Left renal pelvis (tissue), 4 donors: ENCODE measurements around the gene GRM2. TPM values are rescaled to one million over a fixed set of nuclear protein-coding genes. Genes with fewer than 3 reads are reported as not detected.
"Not testable (repeated sequence)": the region's sequence is repeated elsewhere in the genome, so short reads cannot be mapped to it uniquely, and the experiment has no call there.

ENCODE experiments used
- DNase-seq, 4 donors: peaks; one replicate each; pipeline ENCODE4 v3.0.0-alpha.2; 2013; ENCODE audit warnings: low read depth in 4 of 4, low spot score in 3 of 4
- polyA plus RNA-seq, 4 donors: library from polyadenylated mRNA; unstranded; fragments of 120-200 nt; gene quantifications; one replicate each; pipeline ENCODE4 v1.2.1, GENCODE V29; 2013; ENCODE audit not compliant: insufficient read length in 4 of 4

Gene GRM2
- polyA plus RNA-seq, 4 donors, result 0.27 to 0.81 (median 0.50) TPM

- DNase-seq, result no peak
These were observed 12.7 kb downstream of the GRM2 start for GRCh38 chr3:51719410-51720025.

- no peak for DNase-seq
These were observed 13.6 kb downstream of the GRM2 start for GRCh38 chr3:51720292-51721061.

GRCh38 chr3:51721062-51721745 is 14.3 kb downstream of the GRM2 start:
- no peak for DNase-seq

GRCh38 chr3:51722362-51722761 is 15.5 kb downstream of the GRM2 start:
- no peak for DNase-seq

GRCh38 chr3:51727500-51727899 is 20.6 kb downstream of the GRM2 start:
- DNase-seq, result no peak

- no peak for DNase-seq
These were observed 22.3 kb downstream of the GRM2 start for GRCh38 chr3:51729042-51729633.

- DNase-seq, result no peak
These were observed 27.1 kb downstream of the GRM2 start for GRCh38 chr3:51733859-51734571.

- DNase-seq, result no peak
These were observed 27.7 kb downstream of the GRM2 start for GRCh38 chr3:51734572-51734907.

GRCh38 chr3:51735039-51735438 is 28.2 kb downstream of the GRM2 start:
- no peak for DNase-seq

- DNase-seq, result no peak
These were observed 29.1 kb downstream of the GRM2 start for GRCh38 chr3:51735950-51736349.

- no peak for DNase-seq
These were observed 32.2 kb downstream of the GRM2 start for GRCh38 chr3:51739110-51739509.

GRCh38 chr3:51742320-51742719 is 35.5 kb downstream of the GRM2 start:
- DNase-seq, result not testable (repeated sequence)

- not testable (repeated sequence) for DNase-seq
These were observed 36.1 kb downstream of the GRM2 start for GRCh38 chr3:51742978-51743377.

GRCh38 chr3:51747840-51748239 is 41.0 kb downstream of the GRM2 start:
- no peak for DNase-seq

GRCh38 chr3:51748327-51748726 is 41.5 kb downstream of the GRM2 start:
- DNase-seq, result no peak

- DNase-seq, result no peak
These were observed 44.0 kb downstream of the GRM2 start for GRCh38 chr3:51750878-51751277.

GRCh38 chr3:51751287-51751686 is 44.4 kb downstream of the GRM2 start:
- DNase-seq, result no peak

GRCh38 chr3:51753763-51754750 is 47.2 kb downstream of the GRM2 start:
- not testable (repeated sequence) for DNase-seq

- DNase-seq, result no peak
These were observed 52.3 kb downstream of the GRM2 start for GRCh38 chr3:51759203-51759602.
